DND-41 (cell line): ENCODE results near the gene ARID3C.

ENCODE experiments used
- ATAC-seq: fragments of 200-7000 bp; cut with Tn5 transposase; 3 replicates; pipeline ENCODE4 v1.9.1; 2021; ENCODE audit warnings: low read depth; ENCODE audit not compliant: insufficient read depth
- DNase-seq: peaks from one replicate; pipeline ENCODE4 v3.0.0-alpha.2; 2020
- H2AFZ ChIP-seq: 2 replicates; pipeline ENCODE4 v1.6.0; 2012; ENCODE audit warnings: low read depth, low read length
- H3K27ac ChIP-seq: 2 replicates; pipeline ENCODE4 v1.5.1; 2012; ENCODE audit warnings: low read length, inconsistent platforms
- H3K27me3 ChIP-seq: fragments of 200-600 bp; sonication (generic); 2 replicates; pipeline ENCODE4 v1.6.0; 2012; ENCODE audit warnings: low read length, mild to moderate bottlenecking, inconsistent platforms; ENCODE audit not compliant: insufficient read depth, poor library complexity
- H3K36me3 ChIP-seq: 2 replicates; pipeline ENCODE4 v1.5.1; 2012; ENCODE audit warnings: low read length, inconsistent platforms; ENCODE audit not compliant: insufficient read depth
- H3K4me1 ChIP-seq: 2 replicates; pipeline ENCODE4 v1.5.1; 2012; ENCODE audit warnings: mild to moderate bottlenecking, low read length; ENCODE audit not compliant: insufficient read depth
- H3K4me2 ChIP-seq: 2 replicates; pipeline ENCODE4 v1.6.0; 2012; ENCODE audit warnings: mild to moderate bottlenecking, moderate library complexity, low read length, inconsistent platforms; ENCODE audit not compliant: insufficient read depth
- H3K4me3 ChIP-seq, 2 experiments: fragments of 200-600 bp in 1 of 2; shearing (Covaris generic) in 1 of 2; 2 replicates each; pipeline ENCODE4 v1.5.1; 2012 to 2016; ENCODE audit warnings: inconsistent platforms in 2 of 2, low read length in 2 of 2, mild to moderate bottlenecking in 2 of 2, low read depth in 1 of 2, moderate library complexity in 1 of 2
- H3K79me2 ChIP-seq: 2 replicates; pipeline ENCODE4 v1.6.0; 2012; ENCODE audit warnings: low read length, inconsistent platforms; ENCODE audit not compliant: insufficient read depth
- H3K9ac ChIP-seq: 2 replicates; pipeline ENCODE4 v1.6.0; 2012; ENCODE audit warnings: low read depth, mild to moderate bottlenecking, inconsistent platforms, low read length, moderate library complexity
- H3K9me3 ChIP-seq: 2 replicates; pipeline ENCODE4 v1.5.1; 2012; ENCODE audit warnings: low read length, moderate library complexity, mild to moderate bottlenecking, inconsistent platforms; ENCODE audit not compliant: insufficient read depth, severe bottlenecking
- H4K20me1 ChIP-seq: 2 replicates; pipeline ENCODE4 v1.6.0; 2012; ENCODE audit warnings: low read length; ENCODE audit not compliant: insufficient read depth
- EZH2 ChIP-seq: IDR thresholded peaks from 3 replicates; pipeline ENCODE4 v1.6.1; 2012; ENCODE audit warnings: borderline replicate concordance, low read depth, mild to moderate bottlenecking, moderate library complexity, low read length, inconsistent platforms; ENCODE audit not compliant: severe bottlenecking
- TF ChIP-seq, protein P1 (sequence below): IDR thresholded peaks from 2 replicates; pipeline ENCODE4 v1.5.1; 2012; ENCODE audit warnings: borderline replicate concordance, low read length, moderate library complexity, mild to moderate bottlenecking; ENCODE audit not compliant: poor library complexity, severe bottlenecking; ENCODE audit errors: extremely low read depth

The ARID3C gene

DNA sequence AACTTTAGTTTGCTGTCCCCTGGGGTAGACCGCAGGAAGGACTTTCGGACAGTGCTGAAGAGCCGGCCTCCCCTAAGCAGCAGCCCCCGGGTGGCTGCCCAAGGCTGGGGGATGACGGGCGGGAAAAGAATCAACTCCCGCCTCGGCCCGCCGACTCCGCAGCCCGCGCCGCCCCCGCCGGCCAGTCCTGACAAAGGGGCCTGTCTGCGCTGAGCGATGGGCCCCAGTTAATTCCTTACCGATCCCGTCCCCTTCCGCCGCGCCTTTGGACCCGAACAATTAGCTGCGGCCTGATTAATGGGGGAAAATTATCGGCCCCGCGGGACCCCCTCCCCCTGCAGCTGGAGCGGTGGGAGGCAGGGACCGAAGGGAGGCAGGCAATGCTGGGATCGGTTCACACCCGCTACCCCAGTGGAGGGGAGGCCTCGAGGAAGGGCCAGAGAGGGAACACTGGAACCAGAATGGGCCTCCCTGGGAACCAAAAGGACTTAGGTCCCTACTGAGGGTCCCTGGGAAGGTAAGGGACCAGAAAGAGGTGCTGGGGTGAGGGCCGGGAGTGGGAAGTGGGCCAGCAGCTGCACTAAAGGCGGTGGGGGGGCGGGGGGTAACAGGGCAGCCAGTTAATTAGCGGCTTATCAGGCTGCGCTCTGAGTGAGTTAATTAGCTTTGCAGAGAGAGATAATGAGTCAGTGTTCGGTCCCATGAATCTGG lies 4.2 kb downstream of the ARID3C start:
- ATAC-seq (no peak), DNase-seq (no peak)
- no peak overlapping the region for H3K4me3 ChIP-seq
- H3K9ac ChIP-seq = no peak overlapping the region
- no peak overlapping the region for H3K27ac ChIP-seq
- peaks cover 6% of the 10 kb centered on the region for H3K79me2 ChIP-seq
- peaks cover 4% of the 10 kb centered on the region for H3K9me3 ChIP-seq
- no peak for TF ChIP-seq EZH2
- TF ChIP-seq, protein P1, sequence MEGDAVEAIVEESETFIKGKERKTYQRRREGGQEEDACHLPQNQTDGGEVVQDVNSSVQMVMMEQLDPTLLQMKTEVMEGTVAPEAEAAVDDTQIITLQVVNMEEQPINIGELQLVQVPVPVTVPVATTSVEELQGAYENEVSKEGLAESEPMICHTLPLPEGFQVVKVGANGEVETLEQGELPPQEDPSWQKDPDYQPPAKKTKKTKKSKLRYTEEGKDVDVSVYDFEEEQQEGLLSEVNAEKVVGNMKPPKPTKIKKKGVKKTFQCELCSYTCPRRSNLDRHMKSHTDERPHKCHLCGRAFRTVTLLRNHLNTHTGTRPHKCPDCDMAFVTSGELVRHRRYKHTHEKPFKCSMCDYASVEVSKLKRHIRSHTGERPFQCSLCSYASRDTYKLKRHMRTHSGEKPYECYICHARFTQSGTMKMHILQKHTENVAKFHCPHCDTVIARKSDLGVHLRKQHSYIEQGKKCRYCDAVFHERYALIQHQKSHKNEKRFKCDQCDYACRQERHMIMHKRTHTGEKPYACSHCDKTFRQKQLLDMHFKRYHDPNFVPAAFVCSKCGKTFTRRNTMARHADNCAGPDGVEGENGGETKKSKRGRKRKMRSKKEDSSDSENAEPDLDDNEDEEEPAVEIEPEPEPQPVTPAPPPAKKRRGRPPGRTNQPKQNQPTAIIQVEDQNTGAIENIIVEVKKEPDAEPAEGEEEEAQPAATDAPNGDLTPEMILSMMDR = no peak
- peaks cover 20% of the 10 kb centered on the region for H3K27me3 ChIP-seq
- no peak overlapping the region for H3K4me2 ChIP-seq
- H2AFZ ChIP-seq = no peak overlapping the region
- no peaks in the 10 kb centered on the region for H3K36me3 ChIP-seq
- H3K4me1 ChIP-seq = peaks cover 10% of the 10 kb centered on the region
- no peaks in the 10 kb centered on the region for H4K20me1 ChIP-seq

DNA sequence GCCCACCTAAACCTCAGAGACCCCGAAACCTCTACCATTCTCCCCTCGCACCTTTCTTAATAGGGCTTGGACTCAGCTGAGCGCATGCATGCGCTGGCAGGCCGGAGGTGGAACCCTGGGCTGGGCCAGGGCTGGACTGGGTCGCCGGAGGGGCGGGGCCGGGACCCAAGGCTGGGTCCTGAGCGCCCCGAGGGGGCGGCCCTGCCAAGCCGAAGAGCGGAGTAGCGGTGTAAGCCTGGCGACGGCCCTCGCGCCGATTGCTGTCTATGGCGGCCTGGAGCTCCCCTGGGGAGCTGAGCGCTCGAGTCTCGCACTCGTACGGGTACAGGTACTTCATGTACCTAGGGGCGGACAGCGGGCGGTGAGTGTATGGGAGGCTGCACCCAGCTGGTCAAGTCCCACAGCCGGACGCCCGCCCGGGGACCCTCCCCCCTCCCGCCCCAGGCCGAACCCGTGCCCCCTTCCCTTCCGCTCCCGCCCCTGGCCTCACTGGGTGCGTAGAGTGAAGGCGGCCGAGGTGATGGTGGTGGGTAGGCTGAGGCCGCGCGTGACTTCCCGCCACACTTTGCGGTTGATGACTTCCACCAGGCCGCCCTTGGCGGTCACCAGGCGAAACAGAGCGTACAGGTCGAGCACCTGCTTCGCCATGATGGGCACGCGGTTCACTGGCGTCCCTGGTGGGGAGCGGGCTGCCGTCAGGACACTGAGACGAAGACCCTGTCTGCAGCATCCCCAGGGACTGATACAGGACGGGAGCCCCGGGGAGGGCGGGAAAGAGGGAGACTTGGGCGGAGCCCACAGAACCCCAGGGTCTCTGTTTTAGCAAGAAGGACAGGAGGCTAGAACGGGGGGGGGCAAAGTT lies 5.3 kb downstream of the ARID3C start:
- H3K4me2 ChIP-seq = no peak overlapping the region
- H3K27me3 ChIP-seq = peaks cover 16% of the 10 kb centered on the region
- ATAC-seq (no peak), DNase-seq (no peak)
- H3K9ac ChIP-seq = no peak overlapping the region
- H3K27ac ChIP-seq = no peak overlapping the region
- H3K36me3 ChIP-seq = no peaks in the 10 kb centered on the region
- H3K79me2 ChIP-seq = peaks cover 14% of the 10 kb centered on the region
- peaks cover 20% of the 10 kb centered on the region for H3K4me1 ChIP-seq
- no peaks in the 10 kb centered on the region for H4K20me1 ChIP-seq
- no peak overlapping the region for H3K4me3 ChIP-seq
- peaks cover 4% of the 10 kb centered on the region for H3K9me3 ChIP-seq
- no peak for TF ChIP-seq EZH2
- TF ChIP-seq, protein P1 = no peak
- H2AFZ ChIP-seq = no peak overlapping the region

DNA sequence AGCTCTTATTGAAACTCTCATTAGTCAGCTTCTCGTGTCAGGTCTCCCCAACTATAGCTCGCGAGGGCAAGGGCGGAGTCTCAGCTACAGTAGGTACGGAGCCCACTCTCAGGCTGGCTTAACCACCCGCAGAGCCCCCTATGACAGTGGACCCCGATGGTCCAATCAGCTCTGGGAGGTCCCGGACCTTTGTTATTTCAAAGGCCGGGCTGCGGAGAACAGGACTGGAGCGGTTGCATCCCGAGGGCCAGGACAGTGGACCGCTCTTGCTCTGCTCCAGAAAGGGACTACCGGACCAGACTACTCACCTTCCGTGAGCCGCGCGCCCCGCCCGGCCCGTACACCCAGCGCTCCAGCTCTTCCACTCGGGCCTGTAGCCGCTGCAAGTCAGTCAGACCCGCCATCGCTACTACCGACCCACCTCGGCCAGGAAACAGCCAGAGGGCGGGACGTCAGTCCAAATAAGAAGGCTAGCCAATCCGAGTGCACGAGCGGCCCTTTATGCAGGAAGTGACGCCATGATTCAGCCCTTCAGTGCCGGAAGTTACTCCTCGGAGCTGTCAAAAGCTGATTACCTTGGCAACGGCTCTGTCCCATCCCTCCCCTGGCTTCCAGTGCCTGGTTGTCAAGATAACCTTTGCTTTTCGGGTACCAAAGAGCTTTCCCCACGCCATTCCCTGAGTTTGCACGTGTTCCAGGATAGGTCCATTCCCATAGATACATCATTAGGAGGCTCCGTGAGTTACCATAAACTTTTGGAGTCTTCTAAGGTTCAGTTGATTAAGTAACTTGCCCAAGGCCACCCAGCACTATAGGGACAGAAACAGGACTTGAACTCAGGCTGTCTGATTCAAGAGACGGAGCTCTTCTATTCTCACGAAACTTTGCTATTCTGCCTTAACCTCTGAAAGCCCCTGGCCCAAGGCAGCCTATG lies 8.5 kb downstream of the ARID3C start, which contains the start of gene DCTN3:
Gene DCTN3 (minus strand): TSS at position 435 of the 934 bp plus-strand sequence. CDS start 31 bp downstream, at position 404.
- Histone ChIP-seq H3K9ac (peak within 1 kb of the TSS; percentile 70), H4K20me1 (no peaks in the 10 kb centered on the region), H3K27me3 (no peaks in the 10 kb centered on the region), H3K4me2 (peak within 1 kb of the TSS; percentile 90), H2AFZ (peak within 1 kb of the TSS; percentile 78), H3K4me3 (peak within 1 kb of the TSS; percentile 77 to 85), H3K9me3 (peaks cover 4% of the 10 kb centered on the region), H3K36me3 (peaks cover 28% of the 10 kb centered on the region), H3K4me1 (peaks cover 22% of the 10 kb centered on the region), H3K79me2 (peaks cover 14% of the 10 kb centered on the region), H3K27ac (peak within 1 kb of the TSS; percentile 64)
- ATAC-seq (peak; percentile 100), DNase-seq (peak; percentile 92)
- no peak for TF ChIP-seq EZH2
- TF ChIP-seq, protein P1 = no peak
